IMR-90 (cell line): ENCODE measurements around the gene TMEM131. TPM values are rescaled to one million over a fixed set of nuclear protein-coding genes. Genes with fewer than 3 reads are reported as not detected.

ENCODE experiments used
- ATAC-seq: fragments of 200-7000 bp; cut with Tn5 transposase; 2 replicates; pipeline ENCODE4 v1.9.1; 2020; ENCODE audit warnings: low read depth, mild to moderate bottlenecking, moderate library complexity
- BruUV-seq: library from RNA; stranded (reverse); fragments of 400-500 nt; replicated peaks from 2 replicates; lab custom pipeline; 2021; lab: Mats Ljungman, UMichigan
- CTCF ChIA-PET: fragments of 300-600 bp; formaldehyde crosslinking; extraction: SDS; loops from one replicate; lab custom pipeline; 2021; ENCODE audit warnings: antibody characterized with exemption; lab: Yijun Ruan, JAX
- POLR2A ChIA-PET: fragments of 300-600 bp; sonication (Branson Sonifier 250); formaldehyde crosslinking; loops from one replicate; lab custom pipeline; 2022; ENCODE audit warnings: antibody characterized with exemption; ENCODE audit not compliant: unreplicated experiment; lab: Charles Lee
- DNase-seq: peaks from one replicate; pipeline ENCODE4 v3.0.0; 2013
- H2AFZ ChIP-seq: replicated peaks from 2 replicates; pipeline ENCODE3; 2013; ENCODE audit warnings: low read length, mild to moderate bottlenecking; ENCODE audit not compliant: poor library complexity
- H2AK5ac ChIP-seq: 2 replicates; pipeline ENCODE4 v1.6.1; 2013; ENCODE audit warnings: low read depth, low read length, inconsistent platforms
- H2AK9ac ChIP-seq: replicated peaks from 2 replicates; pipeline ENCODE3; 2013; ENCODE audit warnings: mild to moderate bottlenecking, low read depth, low read length, moderate library complexity; ENCODE audit not compliant: poor library complexity
- H2BK120ac ChIP-seq: 2 replicates; pipeline ENCODE4 v1.6.1; 2013; ENCODE audit warnings: low read depth, low read length, inconsistent platforms
- H2BK15ac ChIP-seq: 3 replicates; pipeline ENCODE4 v1.6.1; 2013; ENCODE audit warnings: low read depth, low read length, inconsistent platforms
- H2BK20ac ChIP-seq: 2 replicates; pipeline ENCODE4 v1.6.1; 2013; ENCODE audit warnings: low read depth, mild to moderate bottlenecking, inconsistent platforms, low read length, moderate library complexity
- H2BK5ac ChIP-seq: 2 replicates; pipeline ENCODE4 v1.6.1; 2013; ENCODE audit warnings: mild to moderate bottlenecking, low read depth, low read length, inconsistent platforms; ENCODE audit not compliant: poor library complexity, severe bottlenecking
- H3K14ac ChIP-seq: replicated peaks from 2 replicates; pipeline ENCODE4 v1.6.1; 2013; ENCODE audit warnings: low read depth, low read length, inconsistent platforms
- H3K18ac ChIP-seq: 2 replicates; pipeline ENCODE4 v1.6.1; 2013; ENCODE audit warnings: low read depth, low read length, control low read depth
- H3K23ac ChIP-seq: 2 replicates; pipeline ENCODE4 v1.6.1; 2013; ENCODE audit warnings: low read depth, low read length, inconsistent platforms
- H3K27ac ChIP-seq: 2 replicates; pipeline ENCODE4 v1.5.1; 2013; ENCODE audit warnings: mild to moderate bottlenecking, control low read depth, low read length; ENCODE audit not compliant: insufficient read depth
- H3K27me3 ChIP-seq: 2 replicates; pipeline ENCODE4 v1.6.1; 2013; ENCODE audit warnings: low read length; ENCODE audit not compliant: control insufficient read depth, insufficient read depth
- H3K36me3 ChIP-seq: 2 replicates; pipeline ENCODE4 v1.6.1; 2013; ENCODE audit warnings: low read length, mixed read lengths; ENCODE audit not compliant: control insufficient read depth, insufficient read depth
- H3K4ac ChIP-seq: 2 replicates; pipeline ENCODE4 v1.6.1; 2013; ENCODE audit warnings: low read depth, low read length, inconsistent platforms
- H3K4me1 ChIP-seq: 2 replicates; pipeline ENCODE4 v1.6.1; 2013; ENCODE audit warnings: low read length, mixed read lengths; ENCODE audit not compliant: control insufficient read depth, insufficient read depth
- H3K4me2 ChIP-seq: 2 replicates; pipeline ENCODE4 v1.6.1; 2013; ENCODE audit warnings: low read depth, mild to moderate bottlenecking, control low read depth, low read length, moderate library complexity
- H3K4me3 ChIP-seq: 2 replicates; pipeline ENCODE4 v1.5.1; 2013; ENCODE audit warnings: low read depth, mild to moderate bottlenecking, control low read depth, low read length, moderate library complexity; ENCODE audit not compliant: insufficient read depth
- H3K56ac ChIP-seq: 2 replicates; pipeline ENCODE4 v1.6.1; 2013; ENCODE audit warnings: low read length, inconsistent platforms; ENCODE audit not compliant: insufficient read depth; ENCODE audit errors: extremely low read depth
- H3K79me1 ChIP-seq, 2 experiments: 2 replicates each; pipeline ENCODE4 v1.6.1; 2013; ENCODE audit warnings: low read length in 2 of 2, inconsistent platforms in 1 of 2, low read depth in 1 of 2
- H3K9ac ChIP-seq: 2 replicates; pipeline ENCODE4 v1.6.1; 2013; ENCODE audit warnings: low read depth, low read length, control low read depth
- H3K9me1 ChIP-seq: 2 replicates; pipeline ENCODE4 v1.6.1; 2013; ENCODE audit warnings: low read length, inconsistent platforms; ENCODE audit not compliant: insufficient read depth
- H3K9me3 ChIP-seq: 2 replicates; pipeline ENCODE4 v1.6.1; 2013; ENCODE audit warnings: low read length; ENCODE audit not compliant: control insufficient read depth, insufficient read depth
- H4K20me1 ChIP-seq: 2 replicates; pipeline ENCODE4 v1.6.1; 2013; ENCODE audit warnings: low read length, inconsistent platforms; ENCODE audit not compliant: insufficient read depth
- H4K5ac ChIP-seq: 2 replicates; pipeline ENCODE4 v1.6.1; 2013; ENCODE audit warnings: mild to moderate bottlenecking, low read depth, low read length, control low read depth
- H4K8ac ChIP-seq, 2 experiments: 2 replicates each; pipeline ENCODE4 v1.6.1; 2013; ENCODE audit warnings: low read depth in 2 of 2, low read length in 2 of 2, control low read depth in 1 of 2, inconsistent platforms in 1 of 2
- H4K91ac ChIP-seq: 2 replicates; pipeline ENCODE4 v1.6.1; 2013; ENCODE audit warnings: low read depth, low read length, inconsistent platforms; ENCODE audit not compliant: insufficient read depth
- CEBPB ChIP-seq: IDR thresholded peaks from 2 replicates; pipeline ENCODE4 v1.6.1; 2012; ENCODE audit warnings: low read depth, low read length, improper control_type of control experiment
- MAZ ChIP-seq: IDR thresholded peaks from 2 replicates; pipeline ENCODE4 v1.6.1; 2012; ENCODE audit warnings: low read depth, mild to moderate bottlenecking, low read length, improper control_type of control experiment, moderate library complexity, borderline replicate concordance
- RCOR1 ChIP-seq: IDR thresholded peaks from 2 replicates; pipeline ENCODE4 v1.6.1; 2012; ENCODE audit warnings: mild to moderate bottlenecking, low read length, improper control_type of control experiment; ENCODE audit not compliant: insufficient replicate concordance
- SMC3 ChIP-seq: fragments of 150-350 bp; IDR thresholded peaks from 2 replicates; pipeline ENCODE4 v1.6.1; 2016; ENCODE audit warnings: low read depth, mild to moderate bottlenecking, antibody characterized with exemption, low read length, moderate library complexity
- WGBS, 2 experiments: methylation state at CpG; one replicate each; pipeline versions ENCODE4 v1.1.5 to v1.1.7; 2013; ENCODE audit warnings: missing lambda C conversion rate in 2 of 2; ENCODE audit not compliant: insufficient read length in 1 of 2; ENCODE audit errors: extremely low coverage in 2 of 2; 5-methylcytosine and 5-hydroxymethylcytosine counted together
- dilution Hi-C: fragments of 300-500 bp; cut with HindIII; formaldehyde crosslinking; loops from one replicate; pipeline ENCODE4 v1.14.3; 2018; ENCODE audit warnings: low sequenced_read_pairs; ENCODE audit not compliant: unreplicated experiment
- in situ Hi-C: fragments of 300-500 bp; cut with MboI; formaldehyde crosslinking; loops from 3 replicates; pipeline ENCODE4 v1.14.3; 2019; ENCODE audit warnings: low sequenced_read_pairs, inconsistent platforms, mixed read lengths
- intact Hi-C: fragments of 100-400 bp; cut with micrococcal nuclease; formaldehyde crosslinking; loops from 2 replicates; pipeline ENCODE4 v1.10.0; 2022
- polyA plus RNA-seq, 3 experiments: library from polyadenylated mRNA; depleted of rRNA; stranded (reverse); fragments of >200 nt; gene quantifications; 2 replicates each; pipeline ENCODE4 v1.2.3, GENCODE V29; 2012; ENCODE audit warnings: low replicate concordance in 1 of 3
- total RNA-seq: library from RNA; depleted of rRNA; stranded (reverse); fragments of >200 nt; gene quantifications from 2 replicates; pipeline ENCODE4 v1.2.3, GENCODE V29; 2012
- TF ChIP-seq, protein P1 (sequence below): fragments of 150-350 bp; IDR thresholded peaks from 2 replicates; pipeline ENCODE4 v1.6.1; 2016; ENCODE audit warnings: low read depth, mild to moderate bottlenecking, low read length, moderate library complexity, borderline replicate concordance
- TF ChIP-seq, protein P2 (sequence below): conservative IDR thresholded peaks from 2 replicates; pipeline ENCODE4 v1.5.1; 2012; ENCODE audit warnings: mild to moderate bottlenecking, low read depth, low read length, improper control_type of control experiment

The TMEM131 gene
- total and polyA plus RNA-seq, 2 of the 4 experiments (the other 2 are of a cell fraction): 13.3 to 14.0 TPM

DNA sequence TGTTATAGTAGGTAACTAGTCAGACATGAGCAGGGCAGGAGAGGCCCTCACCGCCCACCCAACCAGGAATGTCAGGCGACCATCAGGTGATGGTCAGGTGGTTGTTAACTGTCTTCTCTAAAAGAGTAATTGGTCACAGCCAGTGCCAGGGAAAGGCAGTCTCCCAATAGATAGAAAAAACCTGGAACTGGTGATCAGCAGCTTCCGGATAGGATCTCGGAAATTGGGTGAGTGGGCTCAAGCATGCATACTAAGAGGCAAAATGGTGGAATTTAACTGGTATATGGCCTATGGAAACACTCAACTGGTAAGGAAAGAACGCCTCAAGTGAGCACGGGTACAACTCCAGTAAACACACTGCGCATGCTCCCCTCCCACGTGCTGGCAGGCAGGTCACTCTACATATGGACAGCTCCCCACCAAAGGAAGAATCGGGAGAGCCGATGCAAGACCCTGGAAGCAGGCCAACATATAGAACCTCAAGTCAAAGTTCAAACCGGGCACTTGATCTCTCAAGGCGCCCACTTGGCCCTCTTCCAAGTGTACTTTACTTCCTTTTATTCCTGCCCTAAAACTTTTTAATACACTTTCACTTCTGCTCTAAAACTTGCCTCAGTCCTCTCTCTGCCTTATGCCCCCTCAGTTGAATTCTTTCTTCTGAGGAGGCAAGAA, 43.5 kb upstream of the TMEM131 start:
- in situ Hi-C loops (no loop called here), dilution Hi-C loops (no loop called here), intact Hi-C loops (no loop called here)
- Histone ChIP-seq H3K18ac (no peak overlapping the region), H3K9ac (no peak overlapping the region), H3K23ac (no peak overlapping the region), H3K4me1 (no peaks in the 10 kb centered on the region), H3K36me3 (no peaks in the 10 kb centered on the region), H4K8ac (no peak overlapping the region), H4K20me1 (no peaks in the 10 kb centered on the region), H3K4me2 (no peak overlapping the region), H3K4ac (no peak overlapping the region), H3K9me1 (no peaks in the 10 kb centered on the region), H3K27ac (no peak overlapping the region), H2AK9ac (no peak overlapping the region), H2AFZ (no peak overlapping the region), H2BK20ac (no peak overlapping the region), H4K91ac (no peak overlapping the region), H2BK5ac (no peak overlapping the region), H2AK5ac (no peak overlapping the region), H2BK120ac (no peak overlapping the region), H3K79me1 (no peaks in the 10 kb centered on the region), H4K5ac (no peak overlapping the region), H3K4me3 (no peak overlapping the region), H3K27me3 (peaks cover 11% of the 10 kb centered on the region), H3K9me3 (no peaks in the 10 kb centered on the region), H3K56ac (no peak overlapping the region), H3K14ac (no peak overlapping the region), H2BK15ac (no peak overlapping the region)
- CTCF ChIA-PET: no interaction called here
- POLR2A ChIA-PET: no interaction called here
- WGBS, 2 experiments: 100% methylated on average over 2 of the region's 12 CpGs; no CpG with 5 or more reads in 1 of the 2 experiments
- BruUV-seq: no TSS peak
- DNase-seq (no peak), ATAC-seq (no peak)
- TF ChIP-seq, protein P1, sequence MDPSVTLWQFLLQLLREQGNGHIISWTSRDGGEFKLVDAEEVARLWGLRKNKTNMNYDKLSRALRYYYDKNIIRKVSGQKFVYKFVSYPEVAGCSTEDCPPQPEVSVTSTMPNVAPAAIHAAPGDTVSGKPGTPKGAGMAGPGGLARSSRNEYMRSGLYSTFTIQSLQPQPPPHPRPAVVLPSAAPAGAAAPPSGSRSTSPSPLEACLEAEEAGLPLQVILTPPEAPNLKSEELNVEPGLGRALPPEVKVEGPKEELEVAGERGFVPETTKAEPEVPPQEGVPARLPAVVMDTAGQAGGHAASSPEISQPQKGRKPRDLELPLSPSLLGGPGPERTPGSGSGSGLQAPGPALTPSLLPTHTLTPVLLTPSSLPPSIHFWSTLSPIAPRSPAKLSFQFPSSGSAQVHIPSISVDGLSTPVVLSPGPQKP: no peak
- TF ChIP-seq RCOR1: no peak
- no peak for TF ChIP-seq MAZ
- no peak for TF ChIP-seq CEBPB
- TF ChIP-seq, protein P2, sequence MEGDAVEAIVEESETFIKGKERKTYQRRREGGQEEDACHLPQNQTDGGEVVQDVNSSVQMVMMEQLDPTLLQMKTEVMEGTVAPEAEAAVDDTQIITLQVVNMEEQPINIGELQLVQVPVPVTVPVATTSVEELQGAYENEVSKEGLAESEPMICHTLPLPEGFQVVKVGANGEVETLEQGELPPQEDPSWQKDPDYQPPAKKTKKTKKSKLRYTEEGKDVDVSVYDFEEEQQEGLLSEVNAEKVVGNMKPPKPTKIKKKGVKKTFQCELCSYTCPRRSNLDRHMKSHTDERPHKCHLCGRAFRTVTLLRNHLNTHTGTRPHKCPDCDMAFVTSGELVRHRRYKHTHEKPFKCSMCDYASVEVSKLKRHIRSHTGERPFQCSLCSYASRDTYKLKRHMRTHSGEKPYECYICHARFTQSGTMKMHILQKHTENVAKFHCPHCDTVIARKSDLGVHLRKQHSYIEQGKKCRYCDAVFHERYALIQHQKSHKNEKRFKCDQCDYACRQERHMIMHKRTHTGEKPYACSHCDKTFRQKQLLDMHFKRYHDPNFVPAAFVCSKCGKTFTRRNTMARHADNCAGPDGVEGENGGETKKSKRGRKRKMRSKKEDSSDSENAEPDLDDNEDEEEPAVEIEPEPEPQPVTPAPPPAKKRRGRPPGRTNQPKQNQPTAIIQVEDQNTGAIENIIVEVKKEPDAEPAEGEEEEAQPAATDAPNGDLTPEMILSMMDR: no peak
- TF ChIP-seq SMC3: no peak
